Right hindlimb (tissue), 1 donor: Measurements from ENCODE around the gene NAA38.

Source experiments
- DNase-seq: peaks from one replicate; pipeline ENCODE4 v3.0.0-alpha.2; 2018

The NAA38 gene

GRCh38 chr17:7839876-7840261 lies 17.5 kb downstream of the NAA38 start:
- DNase-seq = no peak

- DNase-seq = no peak
These were observed 18.0 kb downstream of the NAA38 start for GRCh38 chr17:7839190-7839875.

GRCh38 chr17:7838090-7839075 lies 19.0 kb downstream of the NAA38 start:
- DNase-seq = peak; percentile 78

- DNase-seq = no peak
These were observed 19.8 kb downstream of the NAA38 start for GRCh38 chr17:7837408-7838088.

- DNase-seq = peak; percentile 92
These were observed 20.6 kb downstream of the NAA38 start for GRCh38 chr17:7836596-7837407.

- peak; percentile 80 for DNase-seq
These were observed 21.4 kb downstream of the NAA38 start for GRCh38 chr17:7835814-7836595.

- DNase-seq = peak; percentile 99
These were observed 22.2 kb downstream of the NAA38 start for GRCh38 chr17:7834957-7835813.

- DNase-seq = no peak
These were observed 22.8 kb downstream of the NAA38 start for GRCh38 chr17:7834542-7834956.

GRCh38 chr17:7833795-7834541 lies 23.4 kb downstream of the NAA38 start, which contains the start of gene KDM6B:
TSS of gene KDM6B (plus strand) at chr17:7834217. CDS start at chr17:7845555, 11,338 bp downstream.
- DNase-seq = peak; percentile 93

GRCh38 chr17:7833011-7833794 lies 24.2 kb downstream of the NAA38 start:
- DNase-seq = no peak

GRCh38 chr17:7832431-7832830 lies 24.9 kb downstream of the NAA38 start:
- no peak for DNase-seq

- DNase-seq = no peak
These were observed 26.1 kb downstream of the NAA38 start for GRCh38 chr17:7831233-7831632.

GRCh38 chr17:7830616-7831015 lies 26.7 kb downstream of the NAA38 start:
- DNase-seq = no peak

- no peak for DNase-seq
These were observed 32.0 kb downstream of the NAA38 start for GRCh38 chr17:7825206-7825990.

- no peak for DNase-seq
These were observed 33.1 kb downstream of the NAA38 start for GRCh38 chr17:7824021-7824924.

GRCh38 chr17:7823581-7824001 lies 33.8 kb downstream of the NAA38 start:
- no peak for DNase-seq

GRCh38 chr17:7822126-7822525 lies 35.2 kb downstream of the NAA38 start:
- DNase-seq = no peak
